ENCODE data around the gene ADAMTS7. TPM values are rescaled to one million over a fixed set of nuclear protein-coding genes. Genes with fewer than 3 reads are reported as not detected.

The ADAMTS7 gene
- total RNA-seq, 1 experiment from 2014 or later, result 4.2 TPM

- ChIA-PET CTCF (no interaction called here), POLR2A (ENCODE audit: unreplicated experiment) (no interaction called here)
- Histone ChIP-seq H3K4me2 (ENCODE audit: low read length) (no peak overlapping the region), H3K4me3 (ENCODE audit: low read length) (no peak overlapping the region), H3K9me2 (replicated peaks; ENCODE audit: low read length) (no peaks in the 10 kb centered on the region), H3K4me1 (ENCODE audit: insufficient read depth, low read length) (peaks cover 9% of the 10 kb centered on the region; the same call in 1 of the 2 replicates), H3F3A (ENCODE audit: low read length, unreplicated experiment) (no peaks in the 10 kb centered on the region), H4K20me1 (ENCODE audit: low read length) (no peaks in the 10 kb centered on the region), H3K27ac (ENCODE audit: low read length) (peak overlapping the region; percentile 60), H3K27me3 (ENCODE audit: low read length) (no peaks in the 10 kb centered on the region), H3K9ac (ENCODE audit: low read length) (no peak overlapping the region), H2AFZ (ENCODE audit: low read length) (no peak overlapping the region), H3K36me3 (ENCODE audit: low read depth, low read length) (no peaks in the 10 kb centered on the region), H3K79me2 (ENCODE audit: low read length) (no peaks in the 10 kb centered on the region), H3K9me3 (ENCODE audit: low read length) (no peaks in the 10 kb centered on the region)
- TF ChIP-seq EZH2phosphoT487 (IDR thresholded peaks at IDR 0.05; ENCODE audit: borderline replicate concordance, low read length), result no peak
- no peak for TF ChIP-seq CTCF (conservative IDR thresholded peaks at IDR 0.05; ENCODE audit: low read depth, low read length)
- TF ChIP-seq EZH2 (IDR thresholded peaks at IDR 0.05; ENCODE audit: low read length, unreplicated experiment), result no peak
- no TSS peak for BruUV-seq (replicated peaks)
- ATAC-seq, result peak; percentile 65
- intact Hi-C loops (cut with micrococcal nuclease), result no loop called here
- peak; percentile 71 for DNase-seq
Measured at GRCh38 chr15:78715930-78716329, 95.3 kb downstream of the ADAMTS7 start.

GRCh38 chr15:78715434-78715833 is 95.8 kb downstream of the ADAMTS7 start:
- intact Hi-C loops (cut with micrococcal nuclease), result no loop called here
- H3K79me2 ChIP-seq (ENCODE audit: low read length), result no peaks in the 10 kb centered on the region
- ATAC-seq (no peak), DNase-seq (peak; percentile 60)
- H3K9ac ChIP-seq (ENCODE audit: low read length), result no peak overlapping the region
- H3K27ac ChIP-seq (ENCODE audit: low read length), result peak overlapping the region; percentile 60
- no peak overlapping the region for H3K4me2 ChIP-seq (ENCODE audit: low read length)
- H3K9me3 ChIP-seq (ENCODE audit: low read length), result no peaks in the 10 kb centered on the region
- H3K4me1 ChIP-seq (ENCODE audit: insufficient read depth, low read length), result peaks cover 9% of the 10 kb centered on the region; the same call in 1 of the 2 replicates
- no peaks in the 10 kb centered on the region for H4K20me1 ChIP-seq (ENCODE audit: low read length)
- TF ChIP-seq EZH2phosphoT487 (IDR thresholded peaks at IDR 0.05; ENCODE audit: borderline replicate concordance, low read length), result no peak
- no peak for TF ChIP-seq EZH2 (IDR thresholded peaks at IDR 0.05; ENCODE audit: low read length, unreplicated experiment)
- TF ChIP-seq CTCF (conservative IDR thresholded peaks at IDR 0.05; ENCODE audit: low read depth, low read length), result no peak
- no peaks in the 10 kb centered on the region for H3F3A ChIP-seq (ENCODE audit: low read length, unreplicated experiment)
- no peaks in the 10 kb centered on the region for H3K27me3 ChIP-seq (ENCODE audit: low read length)
- CTCF ChIA-PET, result no interaction called here
- no peak overlapping the region for H2AFZ ChIP-seq (ENCODE audit: low read length)
- no peaks in the 10 kb centered on the region for H3K36me3 ChIP-seq (ENCODE audit: low read depth, low read length)
- no TSS peak for BruUV-seq (replicated peaks)
- no peaks in the 10 kb centered on the region for H3K9me2 ChIP-seq (replicated peaks; ENCODE audit: low read length)
- H3K4me3 ChIP-seq (ENCODE audit: low read length), result no peak overlapping the region
- POLR2A ChIA-PET (ENCODE audit: unreplicated experiment), result no interaction called here

DNA sequence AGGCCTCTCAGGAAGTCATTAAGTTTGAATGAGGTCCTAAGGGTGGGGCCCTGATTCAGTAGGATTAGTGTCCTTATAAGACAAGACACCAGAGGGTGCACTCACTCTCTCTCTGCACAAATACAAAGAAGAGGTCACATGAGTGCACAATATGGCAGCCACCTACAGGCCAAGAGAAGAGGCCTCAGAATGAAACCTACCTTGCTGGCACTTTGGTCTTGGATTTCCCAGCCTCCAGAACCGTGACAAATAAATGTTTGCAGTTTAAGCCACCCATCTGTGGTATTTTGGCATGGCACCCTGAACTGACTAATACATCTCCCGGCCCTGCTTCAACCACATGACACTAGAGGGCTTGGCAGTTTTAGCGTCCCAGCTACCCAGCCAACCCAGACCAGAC is 96.4 kb downstream of the ADAMTS7 start:
- ATAC-seq, result no peak; the same call in 1 of the 2 replicates
- Histone ChIP-seq H3K36me3 (ENCODE audit: low read depth, low read length) (no peaks in the 10 kb centered on the region), H3K9me2 (replicated peaks; ENCODE audit: low read length) (no peaks in the 10 kb centered on the region), H2AFZ (ENCODE audit: low read length) (no peak overlapping the region), H3K9me3 (ENCODE audit: low read length) (no peaks in the 10 kb centered on the region), H3K79me2 (ENCODE audit: low read length) (no peaks in the 10 kb centered on the region), H3K4me1 (ENCODE audit: insufficient read depth, low read length) (peaks cover 9% of the 10 kb centered on the region; the same call in 1 of the 2 replicates), H3K4me2 (ENCODE audit: low read length) (no peak overlapping the region), H3K27me3 (ENCODE audit: low read length) (no peaks in the 10 kb centered on the region), H4K20me1 (ENCODE audit: low read length) (no peaks in the 10 kb centered on the region), H3K4me3 (ENCODE audit: low read length) (no peak overlapping the region), H3K27ac (ENCODE audit: low read length) (peak overlapping the region; percentile 60), H3K9ac (ENCODE audit: low read length) (no peak overlapping the region), H3F3A (ENCODE audit: low read length, unreplicated experiment) (no peaks in the 10 kb centered on the region)
- POLR2A ChIA-PET (ENCODE audit: unreplicated experiment), result no interaction called here
- CTCF ChIA-PET, result no interaction called here
- TF ChIP-seq CTCF (conservative IDR thresholded peaks at IDR 0.05; ENCODE audit: low read depth, low read length), result no peak
- DNase-seq, result peak; percentile 40
- intact Hi-C loops (cut with micrococcal nuclease), result no loop called here
- BruUV-seq (replicated peaks), result no TSS peak

All from PC-3 (cell line).